GM18499 (cell line): ENCODE measurements around the gene SUGP1.
"Not testable (repeated sequence)": the region's sequence is repeated elsewhere in the genome, so short reads cannot be mapped to it uniquely, and the experiment has no call there.

Experiments
- ATAC-seq: cut with Tn5 transposase; IDR thresholded peaks from one replicate; pipeline ENCODE4 v1.9.1; 2021; ENCODE audit warnings: moderate number of reproducible peaks; ENCODE audit not compliant: insufficient read depth, unreplicated experiment

The SUGP1 gene

GRCh38 chr19:19320361-19321140 lies at the start of gene SUGP1, which contains the start of gene MAU2:
TSS of gene SUGP1 (minus strand) at chr19:19320509. CDS start at chr19:19320496, 13 bp downstream.
TSS of gene MAU2 (plus strand) at chr19:19320829. CDS start at chr19:19320860, 31 bp downstream.
- ATAC-seq, result peak; percentile 79

- ATAC-seq, result no peak
Measured at GRCh38 chr19:19368087-19368486, 47.8 kb upstream of the SUGP1 start.

- ATAC-seq, result no peak
Measured at GRCh38 chr19:19366434-19367396, 46.4 kb upstream of the SUGP1 start.

- ATAC-seq, result no peak
Measured at GRCh38 chr19:19362075-19362474, 41.8 kb upstream of the SUGP1 start.

GRCh38 chr19:19361075-19361594 lies 40.8 kb upstream of the SUGP1 start:
- no peak for ATAC-seq

- ATAC-seq, result no peak
Measured at GRCh38 chr19:19356901-19357566, 36.7 kb upstream of the SUGP1 start.

- no peak for ATAC-seq
Measured at GRCh38 chr19:19356500-19356899, 36.2 kb upstream of the SUGP1 start.

- no peak for ATAC-seq
Measured at GRCh38 chr19:19355606-19356139, 35.4 kb upstream of the SUGP1 start.

- no peak for ATAC-seq
Measured at GRCh38 chr19:19354932-19355331, 34.6 kb upstream of the SUGP1 start.

GRCh38 chr19:19354007-19354406 lies 33.7 kb upstream of the SUGP1 start:
- no peak for ATAC-seq

GRCh38 chr19:19352823-19353222 lies 32.5 kb upstream of the SUGP1 start:
- no peak for ATAC-seq

- ATAC-seq, result not testable (repeated sequence)
Measured at GRCh38 chr19:19350756-19351155, 30.4 kb upstream of the SUGP1 start.

GRCh38 chr19:19349365-19349764 lies 29.1 kb upstream of the SUGP1 start:
- no peak for ATAC-seq

- ATAC-seq, result no peak
Measured at GRCh38 chr19:19348266-19348665, 28.0 kb upstream of the SUGP1 start.

GRCh38 chr19:19347401-19348110 lies 27.2 kb upstream of the SUGP1 start:
- ATAC-seq, result no peak

GRCh38 chr19:19345970-19346369 lies 25.7 kb upstream of the SUGP1 start:
- no peak for ATAC-seq

- ATAC-seq, result no peak
Measured at GRCh38 chr19:19345232-19345631, 24.9 kb upstream of the SUGP1 start.

GRCh38 chr19:19343762-19344161 lies 23.5 kb upstream of the SUGP1 start:
- ATAC-seq, result no peak

GRCh38 chr19:19343016-19343362 lies 22.7 kb upstream of the SUGP1 start:
- no peak for ATAC-seq
